Lower lobe of right lung (tissue), 2 donors: ENCODE data around the gene CYTH4. TPM values are rescaled to one million over a fixed set of nuclear protein-coding genes. Genes with fewer than 3 reads are reported as not detected.

ENCODE experiments used
- ATAC-seq, 2 donors: fragments of 200-7000 bp; cut with Tn5 transposase; one replicate each; pipeline ENCODE4 v1.9.1; 2020 to 2022; ENCODE audit warnings: mild to moderate bottlenecking in 2 of 2, moderate library complexity in 2 of 2
- DNase-seq: peaks from one replicate; pipeline ENCODE4 v3.0.0-alpha.2; 2020
- H3K27ac ChIP-seq: fragments of 200-600 bp; one replicate; pipeline ENCODE4 v1.8.0; 2022
- H3K27me3 ChIP-seq: fragments of 200-600 bp; one replicate; pipeline ENCODE4 v1.8.0; 2022; ENCODE audit warnings: low read depth
- H3K36me3 ChIP-seq: fragments of 200-600 bp; one replicate; pipeline ENCODE4 v1.8.0; 2022; ENCODE audit warnings: mild to moderate bottlenecking
- H3K4me1 ChIP-seq: fragments of 200-600 bp; one replicate; pipeline ENCODE4 v1.8.0; 2022
- H3K4me3 ChIP-seq: fragments of 200-600 bp; one replicate; pipeline ENCODE4 v1.8.0; 2022; ENCODE audit warnings: mild to moderate bottlenecking
- H3K9me3 ChIP-seq: fragments of 200-600 bp; one replicate; pipeline ENCODE4 v1.8.0; 2022
- CTCF ChIP-seq: fragments of 200-600 bp; IDR thresholded peaks from one replicate; pipeline ENCODE4 v1.8.0; 2022; ENCODE audit warnings: antibody characterized with exemption, mild to moderate bottlenecking
- intact Hi-C: fragments of 100-400 bp; cut with DNase I; formaldehyde crosslinking; loops from one replicate; pipeline ENCODE4 v1.11.0; 2022
- total RNA-seq: library from RNA; stranded (reverse); fragmentation: NEBNext Ultra II Directional; extraction: Animal tissue kit (Norgen Biotek cat#: 25700); gene quantifications from one replicate; pipeline ENCODE4 v1.2.1, GENCODE V29; 2021
- donor health status: DM: no; HTN: yes; CAD: no; lungs with severe emphysema.

The CYTH4 gene
- total RNA-seq, 1 donor from 2014 or later, result 45.4 TPM

- ATAC-seq (no peak), DNase-seq (no peak)
- intact Hi-C loops, result no loop called here
- Histone ChIP-seq H3K36me3 (no peaks in the 10 kb centered on the region), H3K27me3 (peaks cover 58% of the 10 kb centered on the region), H3K4me3 (no peak overlapping the region), H3K9me3 (no peaks in the 10 kb centered on the region), H3K27ac (no peak overlapping the region), H3K4me1 (no peaks in the 10 kb centered on the region)
- no peak for TF ChIP-seq CTCF
Observed at GRCh38 chr22:37336579-37336978, 54.3 kb downstream of the CYTH4 start.

GRCh38 chr22:37337204-37337943 lies 55.1 kb downstream of the CYTH4 start:
- no peak for TF ChIP-seq CTCF
- Histone ChIP-seq H3K4me1 (no peaks in the 10 kb centered on the region), H3K4me3 (no peak overlapping the region), H3K36me3 (no peaks in the 10 kb centered on the region), H3K27me3 (peaks cover 53% of the 10 kb centered on the region), H3K27ac (no peak overlapping the region), H3K9me3 (no peaks in the 10 kb centered on the region)
- no peak for ATAC-seq
- no peak for DNase-seq
- intact Hi-C loops, result no loop called here

GRCh38 chr22:37338539-37339246 lies 56.4 kb downstream of the CYTH4 start:
- DNase-seq (no peak), ATAC-seq (no peak)
- no peaks in the 10 kb centered on the region for H3K4me1 ChIP-seq
- no peak overlapping the region for H3K27ac ChIP-seq
- no peak for TF ChIP-seq CTCF
- H3K36me3 ChIP-seq, result no peaks in the 10 kb centered on the region
- intact Hi-C loops, result no loop called here
- no peaks in the 10 kb centered on the region for H3K9me3 ChIP-seq
- H3K27me3 ChIP-seq, result peaks cover 44% of the 10 kb centered on the region
- H3K4me3 ChIP-seq, result no peak overlapping the region

- no peak overlapping the region for H3K27ac ChIP-seq
- DNase-seq (no peak), ATAC-seq (no peak)
- intact Hi-C loops, result no loop called here
- H3K4me3 ChIP-seq, result no peak overlapping the region
- H3K27me3 ChIP-seq, result peaks cover 25% of the 10 kb centered on the region
- no peaks in the 10 kb centered on the region for H3K36me3 ChIP-seq
- no peaks in the 10 kb centered on the region for H3K9me3 ChIP-seq
- TF ChIP-seq CTCF, result no peak
- H3K4me1 ChIP-seq, result no peaks in the 10 kb centered on the region
Observed at GRCh38 chr22:37340331-37341262, 58.3 kb downstream of the CYTH4 start.

GRCh38 chr22:37342065-37342464 lies 59.8 kb downstream of the CYTH4 start:
- Histone ChIP-seq H3K9me3 (no peaks in the 10 kb centered on the region), H3K4me1 (no peaks in the 10 kb centered on the region), H3K36me3 (no peaks in the 10 kb centered on the region), H3K4me3 (no peak overlapping the region), H3K27ac (no peak overlapping the region), H3K27me3 (peaks cover 13% of the 10 kb centered on the region)
- ATAC-seq (no peak), DNase-seq (no peak)
- intact Hi-C loops, result no loop called here
- no peak for TF ChIP-seq CTCF
